HG03457 (cell line): ENCODE measurements around the gene MARCHF4.

Experiments used
- ATAC-seq: cut with Tn5 transposase; IDR thresholded peaks from one replicate; pipeline ENCODE4 v1.9.1; 2021; ENCODE audit warnings: moderate number of reproducible peaks; ENCODE audit not compliant: unreplicated experiment

Gene MARCHF4

DNA sequence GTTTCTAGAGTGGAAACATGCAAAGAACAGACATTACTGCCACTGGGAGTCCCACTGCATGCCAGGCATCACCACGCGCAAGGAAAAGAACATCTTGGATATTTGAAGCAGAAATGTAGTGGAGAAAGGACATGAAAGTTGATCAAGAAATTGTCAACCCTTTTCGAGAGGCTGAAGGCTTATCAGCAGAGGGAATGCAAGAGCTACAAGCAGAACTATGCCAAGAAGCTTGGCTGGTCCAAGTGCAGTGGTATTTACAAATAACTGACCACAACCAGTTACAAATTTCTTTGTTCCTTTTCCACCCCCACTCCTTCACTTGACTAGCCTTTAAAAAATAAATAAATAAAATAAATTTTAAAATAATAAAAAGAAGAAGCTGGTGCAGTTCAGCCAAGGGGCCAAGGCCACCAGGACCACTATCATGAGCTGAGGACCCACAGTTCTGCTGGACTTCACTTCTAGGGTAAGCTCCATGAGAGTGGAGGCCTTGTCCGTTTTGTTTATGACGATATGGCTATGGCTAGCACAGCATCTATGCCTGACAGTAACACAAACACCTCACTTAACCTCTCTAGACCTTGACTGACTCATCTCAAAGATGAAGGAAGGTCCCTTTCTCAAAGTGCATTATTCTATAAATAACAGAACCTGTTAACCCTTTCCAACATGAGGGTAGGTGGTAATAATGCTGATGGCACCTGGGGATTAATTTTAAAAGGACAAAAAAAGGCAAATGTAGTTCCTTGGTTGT is 20.9 kb downstream of the MARCHF4 start:
- ATAC-seq = no peak

GRCh38 chr2:216350214-216350791 is 22.0 kb downstream of the MARCHF4 start:
- ATAC-seq = no peak

DNA sequence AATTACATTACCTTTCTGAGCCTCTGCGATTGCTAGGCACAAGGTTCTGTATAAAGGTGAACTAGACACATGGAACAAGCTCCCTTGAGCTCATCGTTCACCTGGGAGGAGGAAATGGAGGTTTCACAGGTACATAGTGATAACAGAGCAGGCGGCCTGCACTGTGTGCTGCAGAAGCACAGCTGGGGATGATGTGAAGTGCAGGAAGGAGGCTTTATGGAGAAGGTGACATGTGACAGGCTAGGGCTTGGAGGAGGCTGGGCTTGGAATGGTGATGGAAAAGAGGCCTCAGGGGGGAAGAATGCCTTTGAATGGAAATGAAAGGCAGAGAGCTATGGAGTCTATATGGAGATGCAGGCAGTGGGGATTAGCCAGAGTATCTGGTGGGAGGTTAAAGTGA is 22.9 kb downstream of the MARCHF4 start:
- no peak for ATAC-seq

- no peak for ATAC-seq
These were observed 23.5 kb downstream of the MARCHF4 start for GRCh38 chr2:216348756-216349308.

DNA sequence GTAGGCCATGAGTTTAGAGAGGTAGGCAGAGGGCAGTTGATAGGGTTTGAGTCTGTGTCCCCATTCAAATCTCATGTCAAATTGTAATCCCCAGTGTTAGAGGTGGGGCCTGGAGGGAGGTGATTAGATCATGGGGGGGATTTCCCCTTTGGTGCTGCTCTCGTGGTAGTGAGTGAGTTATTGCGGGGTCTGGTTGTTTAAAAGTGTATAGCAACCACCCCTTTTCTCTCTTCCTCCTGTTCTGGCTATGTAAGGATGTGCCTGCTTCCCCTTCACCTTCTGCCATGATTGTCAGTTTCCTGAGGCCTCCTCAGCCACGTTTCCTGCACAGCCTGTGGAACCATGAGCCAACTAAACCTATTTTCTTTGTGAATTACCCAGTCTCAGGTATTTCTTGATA is 25.5 kb downstream of the MARCHF4 start:
- no peak for ATAC-seq

DNA sequence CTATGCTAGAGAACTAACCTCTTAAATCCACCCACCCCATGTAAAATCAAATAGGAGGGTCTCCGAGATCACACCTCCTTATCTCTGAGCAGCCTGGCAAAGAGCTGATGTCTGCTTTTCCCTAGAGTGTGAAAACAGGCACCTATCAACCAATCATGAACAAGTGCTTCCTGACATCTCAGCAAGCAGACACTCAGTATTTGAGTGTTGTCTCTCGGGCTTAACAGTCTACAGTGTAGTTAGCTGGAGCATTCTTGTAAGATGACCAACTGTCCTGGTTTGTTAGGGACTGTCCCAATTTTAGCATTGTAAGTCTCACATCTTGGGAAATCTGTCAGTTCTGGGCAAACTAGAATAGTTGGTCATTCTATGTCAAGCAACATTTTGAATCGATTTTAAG is 26.4 kb downstream of the MARCHF4 start:
- no peak for ATAC-seq

GRCh38 chr2:216344950-216345300 is 27.4 kb downstream of the MARCHF4 start:
- ATAC-seq = no peak

DNA sequence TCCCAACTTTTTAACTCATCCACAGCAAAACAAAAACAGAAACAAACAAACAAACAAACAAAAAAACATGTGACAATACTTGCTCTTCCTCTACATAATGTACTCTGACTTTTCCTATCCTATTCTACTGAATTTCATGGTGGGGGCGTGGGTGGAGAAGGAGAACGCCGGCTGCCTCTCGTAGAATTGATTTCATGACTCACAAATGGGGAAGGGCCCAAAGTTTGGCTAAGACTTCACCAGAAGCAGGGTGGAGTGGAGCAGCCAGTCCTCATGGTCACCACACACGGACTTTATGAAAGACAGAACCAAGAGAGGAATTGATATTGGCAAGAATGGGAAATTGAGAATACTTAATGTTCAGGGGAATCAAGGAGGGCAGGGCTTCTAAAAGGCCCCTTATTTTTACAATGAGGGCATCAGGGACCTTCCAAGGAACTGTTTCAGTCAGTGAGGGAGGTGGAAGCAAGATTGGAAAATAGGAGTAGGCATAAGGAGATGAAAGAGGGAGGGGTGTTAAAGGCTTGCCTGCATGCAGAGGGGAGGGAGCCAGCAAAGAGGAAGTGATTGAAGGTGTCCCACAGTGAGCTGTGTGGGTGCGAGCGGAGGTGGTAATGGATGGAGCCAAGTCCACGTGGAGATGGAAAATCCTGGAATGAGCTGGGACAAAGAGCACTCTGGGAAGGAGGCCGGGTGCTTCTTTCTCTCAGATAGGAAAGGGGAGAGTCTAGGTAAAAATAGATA is 27.9 kb downstream of the MARCHF4 start:
- no peak for ATAC-seq

DNA sequence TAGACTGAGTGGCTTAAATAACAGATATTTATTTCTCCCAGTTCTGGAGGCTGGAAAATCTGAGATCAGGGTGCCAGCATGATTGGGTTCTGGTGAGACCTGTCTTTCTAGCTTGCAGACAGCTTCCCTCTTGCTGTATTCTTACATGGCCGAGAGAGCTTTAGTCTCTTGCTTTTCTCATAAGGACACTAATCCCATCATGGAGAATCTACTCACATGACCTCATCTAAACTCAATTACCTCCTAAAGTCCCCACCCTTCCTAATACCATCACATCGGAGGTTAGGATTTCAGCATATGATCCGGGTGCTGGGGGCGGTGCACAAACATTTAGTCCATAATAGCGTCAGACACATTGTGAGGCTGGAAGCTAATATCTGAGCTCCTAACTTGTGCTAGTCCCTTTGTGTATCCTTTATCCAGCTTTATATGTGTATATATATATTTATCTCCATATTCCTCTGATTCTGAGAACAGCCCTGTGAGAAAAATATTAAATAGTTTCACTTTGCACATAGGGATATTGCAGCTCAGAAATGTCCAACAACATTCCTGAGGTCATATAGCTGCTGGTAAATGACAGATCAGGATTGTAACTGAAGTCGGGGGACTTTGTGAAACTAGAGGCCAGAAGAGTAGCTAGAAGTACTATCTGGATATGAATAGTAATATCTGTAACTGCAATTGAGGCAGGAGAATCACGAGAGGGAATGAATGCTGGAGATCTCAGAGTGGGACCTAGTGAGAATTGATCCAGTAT is 28.9 kb downstream of the MARCHF4 start:
- no peak for ATAC-seq

GRCh38 chr2:216341121-216341520 is 31.2 kb downstream of the MARCHF4 start:
- no peak for ATAC-seq

GRCh38 chr2:216340280-216340631 is 32.0 kb downstream of the MARCHF4 start:
- ATAC-seq = no peak

DNA sequence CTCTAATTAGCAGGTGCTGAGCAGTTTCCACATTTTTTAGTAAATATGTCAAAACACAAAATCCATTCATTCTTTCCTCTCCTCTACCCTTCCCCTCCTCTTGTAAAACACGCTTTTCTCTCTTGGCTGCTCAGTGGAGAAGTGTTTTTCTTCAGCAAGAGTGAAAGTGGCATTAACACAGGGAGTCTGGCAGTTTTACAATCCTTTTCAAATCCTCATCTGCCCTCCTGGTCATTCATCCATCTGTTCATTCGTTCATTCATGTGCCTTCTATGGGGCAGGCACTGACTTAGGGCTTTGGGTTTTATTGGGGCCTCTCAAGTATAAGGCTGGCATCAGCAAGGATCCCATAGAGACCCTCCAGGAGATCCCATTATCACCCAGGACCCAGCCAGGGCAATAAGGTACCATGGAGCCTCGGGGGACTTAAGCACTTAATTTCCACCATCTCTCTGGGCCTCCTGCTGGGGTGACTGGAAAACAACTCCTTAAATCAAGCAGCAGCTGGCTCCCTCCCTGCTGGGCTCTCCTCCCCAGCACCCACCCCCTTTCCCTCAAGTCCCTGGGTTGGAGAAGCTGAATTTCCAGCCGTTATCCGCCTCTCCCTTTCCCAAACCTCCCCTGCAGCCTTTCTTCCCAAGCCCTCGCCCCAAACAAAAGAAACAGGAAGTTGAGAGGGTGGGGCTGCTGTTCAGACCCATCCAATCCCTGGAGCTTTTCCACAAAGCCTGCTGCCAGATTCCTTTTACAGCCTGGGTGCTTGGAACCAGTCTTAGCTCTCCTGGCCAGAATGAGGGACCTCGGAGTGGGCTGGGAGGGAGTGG is 32.6 kb downstream of the MARCHF4 start:
- ATAC-seq = no peak

DNA sequence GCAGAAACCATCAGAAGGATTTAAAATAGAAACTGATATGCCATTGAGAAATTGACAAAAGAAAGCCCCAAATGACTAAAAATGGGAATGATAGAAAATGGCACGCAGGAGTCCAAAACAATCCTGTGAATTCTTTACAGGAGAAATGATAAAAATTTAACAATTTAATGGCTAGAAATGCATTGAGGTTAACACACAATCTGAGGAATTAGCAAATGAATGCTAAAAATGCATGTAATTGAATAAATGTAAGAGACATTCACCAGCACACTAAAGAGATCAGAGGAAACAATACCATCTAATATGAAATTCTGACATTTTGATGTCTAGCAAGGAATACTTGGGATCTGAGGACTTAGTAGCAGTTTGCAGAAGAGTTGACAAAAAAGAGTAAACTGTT is 37.0 kb downstream of the MARCHF4 start:
- ATAC-seq = no peak

GRCh38 chr2:216328347-216328746 is 43.9 kb downstream of the MARCHF4 start:
- no peak for ATAC-seq

- no peak for ATAC-seq
These were observed 44.8 kb downstream of the MARCHF4 start for GRCh38 chr2:216327447-216327935.
